GM18502 (cell line): ENCODE measurements around the gene GNLY.

Source experiments
- ATAC-seq: cut with Tn5 transposase; IDR thresholded peaks from one replicate; pipeline ENCODE4 v1.9.1; 2021; ENCODE audit warnings: mild to moderate bottlenecking; ENCODE audit not compliant: unreplicated experiment, poor library complexity

Gene GNLY

GRCh38 chr2:85681372-85681763 is 12.8 kb upstream of the GNLY start:
- no peak for ATAC-seq

GRCh38 chr2:85681776-85682175 is 12.4 kb upstream of the GNLY start:
- no peak for ATAC-seq

- no peak for ATAC-seq
Observed at GRCh38 chr2:85682378-85682777, 11.8 kb upstream of the GNLY start.

GRCh38 chr2:85684380-85684779 is 9.8 kb upstream of the GNLY start:
- no peak for ATAC-seq

- ATAC-seq, result no peak
Observed at GRCh38 chr2:85684806-85685205, 9.4 kb upstream of the GNLY start.

GRCh38 chr2:85690932-85691331 is 3.2 kb upstream of the GNLY start:
- no peak for ATAC-seq

- no peak for ATAC-seq
Observed at GRCh38 chr2:85692039-85692645, 2.0 kb upstream of the GNLY start.

GRCh38 chr2:85695121-85695520 is 963 bp downstream of the GNLY start:
- ATAC-seq, result no peak

GRCh38 chr2:85695691-85696668 is 1.8 kb downstream of the GNLY start:
- no peak for ATAC-seq

- ATAC-seq, result no peak
Observed at GRCh38 chr2:85697096-85697495, 2.9 kb downstream of the GNLY start.

- no peak for ATAC-seq
Observed at GRCh38 chr2:85697716-85698115, 3.6 kb downstream of the GNLY start.

- ATAC-seq, result no peak
Observed at GRCh38 chr2:85698184-85698879, 4.2 kb downstream of the GNLY start.

- no peak for ATAC-seq
Observed at GRCh38 chr2:85698880-85699254, 4.7 kb downstream of the GNLY start.

- no peak for ATAC-seq
Observed at GRCh38 chr2:85699325-85699724, 5.2 kb downstream of the GNLY start.

- ATAC-seq, result no peak
Observed at GRCh38 chr2:85702172-85702571, 8.0 kb downstream of the GNLY start.

GRCh38 chr2:85702800-85703199 is 8.6 kb downstream of the GNLY start:
- ATAC-seq, result no peak

GRCh38 chr2:85703329-85703728 is 9.2 kb downstream of the GNLY start:
- no peak for ATAC-seq

GRCh38 chr2:85704038-85704437 is 9.9 kb downstream of the GNLY start:
- ATAC-seq, result no peak

- peak; percentile 72 for ATAC-seq
Observed at GRCh38 chr2:85704800-85705679, 10.9 kb downstream of the GNLY start.

GRCh38 chr2:85705680-85706039 is 11.5 kb downstream of the GNLY start:
- ATAC-seq, result no peak
